Activated CD4-positive, CD25-positive, alpha-beta regulatory T cell (primary cell): ENCODE data around the gene OGN.

Experiments
- DNase-seq, 4 experiments: peaks; one replicate each; lab custom pipeline; 2025; lab: John Stamatoyannopoulos, UW

OGN gene

DNA sequence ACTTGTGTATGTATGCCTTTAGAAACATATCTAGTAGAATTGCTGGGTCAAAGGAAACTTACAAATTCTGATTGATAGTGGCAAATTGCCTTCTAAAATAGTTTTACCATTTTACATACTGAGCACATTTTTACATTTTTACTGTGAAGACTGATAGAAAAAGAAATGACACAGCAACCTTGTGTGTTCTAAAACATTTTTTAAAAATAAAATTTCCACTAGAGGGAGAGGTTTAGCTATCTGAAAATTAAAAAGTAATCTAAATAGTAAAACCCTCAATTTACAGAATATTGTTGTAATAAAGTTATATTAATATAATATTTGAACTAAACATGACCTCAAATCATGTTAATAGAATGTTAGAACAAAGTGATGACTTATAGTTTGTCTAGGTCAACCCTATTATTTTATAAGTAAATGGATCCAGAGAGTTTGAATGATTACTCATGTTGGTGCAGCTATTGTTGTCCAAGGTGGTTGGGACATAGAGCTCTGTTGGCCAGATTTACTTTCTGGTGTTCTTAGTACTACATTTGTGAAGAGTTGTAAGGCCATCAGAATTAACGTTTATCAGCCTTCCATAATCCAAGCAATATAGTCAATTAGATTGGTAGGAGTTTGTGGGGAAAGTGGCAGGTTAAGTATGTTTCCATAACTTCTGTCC is 61.4 kb downstream of the OGN start:
- no peak for DNase-seq

DNA sequence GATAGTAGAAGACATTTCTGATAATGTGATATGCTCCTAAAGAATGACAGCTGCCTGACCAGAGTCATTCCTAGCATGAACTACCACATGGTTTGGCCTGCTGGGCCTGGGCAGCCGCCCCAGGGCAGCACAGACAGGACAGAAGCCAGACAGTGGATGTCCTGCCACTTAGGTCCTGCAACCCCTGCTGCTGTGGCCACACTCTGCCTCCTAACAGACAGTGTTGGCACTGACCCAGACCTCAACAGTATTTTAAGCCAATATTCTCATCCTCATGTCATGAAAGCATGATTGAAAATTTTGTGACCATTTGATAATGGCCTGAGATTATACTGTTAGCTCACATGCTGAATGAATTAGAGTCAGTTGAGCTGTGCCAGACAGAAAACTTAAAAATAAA is 62.8 kb downstream of the OGN start:
- DNase-seq: no peak

DNA sequence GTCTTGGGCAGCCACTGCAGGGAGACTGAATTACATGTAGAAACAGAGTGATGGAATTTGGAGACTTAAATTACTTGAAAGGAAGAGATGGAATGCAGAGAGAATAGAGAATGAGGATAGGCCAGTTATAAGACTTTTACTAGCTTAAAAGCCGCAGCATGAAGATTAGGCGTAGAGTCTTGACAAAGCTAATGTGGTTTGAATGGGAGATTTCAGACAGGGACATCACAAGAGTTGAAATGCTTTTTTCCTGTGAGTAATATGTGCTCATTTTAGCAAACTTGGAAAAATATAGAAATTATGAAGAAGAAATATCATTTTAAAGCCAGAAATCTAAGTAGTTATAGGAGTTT is 71.1 kb downstream of the OGN start:
- DNase-seq: no peak
